CD4-positive, alpha-beta T cell treated with Interleukin-17A for 4 hours (primary cell): Measurements from ENCODE around the gene RINT1.

Source experiments
- DNase-seq: peaks from one replicate; pipeline ENCODE4 v3.0.0-alpha.2; 2020; ENCODE audit warnings: mixed read lengths

The RINT1 gene

GRCh38 chr7:105600720-105601550, 68.9 kb downstream of the RINT1 start:
- no peak for DNase-seq

- no peak for DNase-seq
Measured at GRCh38 chr7:105602325-105603305, 70.6 kb downstream of the RINT1 start.

- no peak for DNase-seq
Measured at GRCh38 chr7:105610165-105610930, 78.3 kb downstream of the RINT1 start.

GRCh38 chr7:105611856-105612775, 80.1 kb downstream of the RINT1 start:
- no peak for DNase-seq

GRCh38 chr7:105612806-105613205, 80.8 kb downstream of the RINT1 start:
- no peak for DNase-seq

GRCh38 chr7:105613611-105614330, 81.8 kb downstream of the RINT1 start:
- no peak for DNase-seq

- no peak for DNase-seq
Measured at GRCh38 chr7:105614341-105614840, 82.4 kb downstream of the RINT1 start.
